Stimulated activated CD8-positive, alpha-beta memory T cell treated with anti-CD3 and anti-CD28 coated beads, Interleukin-12 subunit alpha, Interleukin-12 subunit beta, amount 100 ng/mL, for 24 hours (primary cell): ENCODE data around the gene PRKAG2.

Source experiments
- DNase-seq: peaks from one replicate; pipeline ENCODE4 v3.0.0-alpha.2; 2020; ENCODE audit errors: extremely low read depth

The PRKAG2 gene

DNA sequence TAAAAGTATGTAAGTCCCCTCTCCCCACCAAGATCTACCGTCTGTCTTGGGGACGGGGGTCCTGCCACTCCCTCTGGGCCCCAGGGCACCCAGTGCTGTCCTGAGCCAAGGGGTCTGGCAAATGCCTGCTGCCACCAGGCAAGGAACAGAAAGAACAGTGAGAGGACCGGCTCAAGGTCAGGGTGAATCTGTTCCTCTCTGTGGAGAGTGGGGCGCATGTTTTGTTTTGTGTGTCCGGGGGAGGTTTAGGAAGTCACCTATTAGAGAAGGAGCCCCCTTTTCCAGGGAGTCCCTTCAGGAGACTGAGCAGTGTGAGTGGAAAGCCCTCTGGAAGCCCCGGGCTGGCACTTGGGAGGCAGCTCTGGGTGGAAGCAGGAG, 198.7 kb downstream of the PRKAG2 start:
- DNase-seq, result no peak

DNA sequence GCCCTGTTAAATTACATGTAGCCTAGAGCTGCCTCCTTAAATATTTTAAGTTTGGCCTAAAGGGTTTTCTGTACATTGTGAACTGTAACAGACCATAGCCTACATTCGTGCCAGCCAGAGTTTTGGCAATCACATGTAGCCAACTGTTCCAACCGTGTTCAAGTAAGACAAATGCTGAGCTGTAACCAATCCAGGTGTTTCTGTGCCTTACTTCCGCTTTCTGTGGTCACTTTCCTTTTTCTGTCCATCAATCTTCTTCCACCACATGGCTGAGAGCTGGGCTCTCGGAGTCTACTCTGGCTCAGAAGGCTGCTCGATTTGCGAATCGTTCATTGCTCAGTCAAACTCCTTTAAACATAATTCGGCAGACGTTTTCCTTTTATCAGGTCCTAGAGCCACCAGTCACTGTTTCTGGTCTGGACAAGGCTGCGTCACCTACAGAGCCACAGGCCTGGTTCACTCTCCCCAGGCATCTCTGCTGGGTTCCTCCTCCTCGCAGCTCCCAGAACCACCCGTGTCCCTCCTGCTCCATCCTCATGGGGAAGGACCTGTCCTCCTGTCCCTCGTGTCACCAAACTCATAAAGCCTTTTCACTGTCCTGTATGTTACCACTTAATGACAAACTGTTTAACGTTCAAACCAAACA, 199.2 kb downstream of the PRKAG2 start:
- DNase-seq, result no peak

DNA sequence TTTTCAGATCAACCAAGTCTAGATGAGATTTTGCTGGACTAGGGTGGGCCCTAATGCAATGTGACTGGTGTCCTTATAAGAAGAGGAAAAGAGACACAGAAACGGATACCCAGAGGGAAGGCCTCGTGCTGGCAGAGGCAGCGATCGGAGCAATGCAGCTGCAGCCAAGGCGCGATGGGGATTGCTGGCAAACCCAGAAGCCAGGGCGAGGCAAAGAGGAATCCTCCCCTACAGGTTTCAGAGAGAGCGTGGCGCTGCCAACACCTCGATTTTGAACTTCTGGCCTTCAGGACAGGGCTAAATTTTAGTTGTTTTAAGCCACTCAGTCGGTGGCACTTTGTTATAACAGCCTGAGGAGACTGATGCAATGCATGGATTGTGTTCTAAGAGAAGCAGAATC, 200.2 kb downstream of the PRKAG2 start:
- no peak for DNase-seq

DNA sequence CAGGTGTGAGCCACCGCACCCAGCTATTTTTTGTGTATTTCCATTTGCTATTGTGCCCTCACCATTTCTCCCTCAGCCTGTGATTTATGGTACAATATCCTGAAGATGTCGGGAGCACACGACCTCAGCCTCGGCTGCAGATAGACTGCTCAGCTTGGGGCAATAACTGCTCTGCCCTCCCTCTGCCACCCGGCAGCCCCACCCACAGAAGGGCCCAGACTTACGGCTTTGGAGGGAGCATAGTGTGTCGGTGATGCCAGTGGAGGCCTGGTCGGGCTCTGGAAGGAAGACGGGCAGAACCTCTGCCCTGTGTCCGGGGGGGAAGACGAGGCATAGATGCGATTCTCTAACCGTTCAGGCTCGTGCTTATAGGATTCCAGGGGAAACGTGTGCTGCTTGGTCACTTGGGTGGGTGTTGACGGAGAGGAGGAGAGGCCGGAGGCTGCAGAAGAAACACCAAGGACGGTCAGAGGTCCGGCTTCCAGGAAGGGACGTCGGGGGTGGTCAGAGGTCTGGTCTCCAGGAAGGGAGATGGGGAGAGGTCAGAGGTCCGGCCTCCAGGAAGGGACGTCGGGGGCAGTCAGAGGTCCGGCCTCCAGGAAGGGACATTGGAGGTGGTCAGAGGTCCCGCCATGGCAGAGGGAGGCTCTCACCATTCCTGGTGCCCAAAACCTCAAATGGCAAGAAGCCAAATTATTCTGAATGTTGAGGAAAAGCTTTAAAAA, 201.6 kb downstream of the PRKAG2 start:
- no peak for DNase-seq

DNA sequence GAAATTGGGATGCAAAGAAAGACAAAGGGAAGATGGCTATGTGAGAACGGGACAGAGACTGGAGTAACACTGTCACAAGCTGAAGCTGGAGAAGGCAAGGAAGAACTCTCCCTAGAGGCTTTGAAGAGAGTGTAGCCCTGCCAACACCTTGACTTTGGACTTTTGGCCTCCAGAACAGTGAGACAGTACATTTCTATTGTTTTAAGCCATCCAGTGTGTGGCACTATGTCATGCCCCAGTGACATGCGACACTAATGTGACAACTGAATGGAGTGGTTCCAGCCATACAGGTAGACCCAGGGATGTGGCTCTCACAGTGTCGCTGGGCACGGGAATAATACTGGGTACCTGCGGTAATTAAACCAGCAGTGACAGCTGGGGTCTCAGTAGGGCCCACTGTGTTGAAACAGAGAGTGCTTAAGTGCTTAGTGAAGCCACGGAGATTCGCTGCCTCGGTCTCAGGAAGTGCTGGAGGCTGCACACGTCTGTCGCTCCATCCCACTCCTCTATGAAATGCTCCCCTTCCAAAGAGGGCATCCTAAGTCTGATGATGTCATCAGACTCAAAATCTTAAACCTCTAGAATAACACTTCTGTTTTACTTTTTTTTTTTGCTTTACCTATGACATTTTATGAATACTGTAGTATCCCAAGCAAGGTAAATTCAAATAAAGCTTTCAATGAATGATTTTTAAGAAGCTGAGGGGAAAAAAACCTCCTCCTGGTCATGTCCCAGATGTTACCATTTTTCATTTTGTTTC, 202.6 kb downstream of the PRKAG2 start:
- DNase-seq, result no peak

DNA sequence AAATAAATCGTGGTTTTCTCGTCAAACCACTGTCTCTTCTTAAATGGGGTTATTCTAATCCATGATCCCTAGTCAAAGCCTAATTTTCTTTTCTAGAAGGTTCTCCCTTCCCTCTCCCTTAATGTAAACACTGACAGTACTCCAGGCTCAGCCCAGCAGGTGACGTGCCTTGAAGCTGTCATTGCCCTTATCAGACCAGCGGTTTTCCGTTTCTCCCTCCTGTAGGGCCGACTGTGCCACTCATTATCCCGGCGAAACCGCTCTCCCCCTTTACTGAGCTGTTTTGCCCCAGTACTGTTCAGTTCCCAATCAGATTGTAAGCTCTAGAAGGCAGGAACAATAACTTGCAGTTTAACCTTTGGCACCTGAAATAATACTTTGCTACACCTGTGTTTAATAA, 203.7 kb downstream of the PRKAG2 start:
- DNase-seq, result no peak

DNA sequence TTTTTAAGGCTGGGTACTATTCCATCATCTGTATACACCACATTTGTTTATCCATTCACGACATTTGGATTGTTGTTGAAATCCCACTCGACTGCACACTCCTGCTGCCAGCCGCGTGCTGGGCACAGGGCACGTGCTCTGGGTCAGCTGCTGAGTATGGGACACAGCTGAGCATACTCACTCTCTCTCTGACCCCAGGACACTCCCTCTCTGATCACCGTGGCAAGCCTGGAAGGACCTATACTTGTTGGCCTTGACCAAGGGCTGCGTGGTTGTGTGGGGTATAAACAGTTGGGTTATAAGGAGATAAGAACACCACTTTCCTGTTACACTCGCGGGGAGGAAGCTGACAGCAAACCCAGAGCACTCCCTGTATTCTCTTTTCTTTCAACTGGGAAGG, 204.2 kb downstream of the PRKAG2 start:
- DNase-seq, result no peak

DNA sequence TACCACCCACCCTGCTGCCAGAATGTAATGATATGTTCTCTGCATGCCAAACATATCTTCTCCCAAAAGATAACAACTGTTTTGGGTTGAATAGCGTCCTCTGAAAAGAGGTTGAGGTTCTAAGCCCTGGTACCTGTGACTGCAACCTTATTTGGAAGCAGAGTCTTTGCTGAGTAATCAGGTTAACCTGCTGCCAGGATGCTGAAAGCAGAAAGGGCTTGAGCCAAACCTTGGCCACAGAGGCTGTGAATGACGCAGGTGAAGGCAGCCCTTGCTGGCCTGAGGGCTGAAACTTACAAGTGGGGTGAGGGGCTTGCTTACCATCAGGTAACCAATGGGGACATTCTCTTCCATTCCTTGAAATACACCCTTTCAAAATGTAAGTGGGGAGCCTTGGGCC, 205.4 kb downstream of the PRKAG2 start:
- DNase-seq, result no peak

DNA sequence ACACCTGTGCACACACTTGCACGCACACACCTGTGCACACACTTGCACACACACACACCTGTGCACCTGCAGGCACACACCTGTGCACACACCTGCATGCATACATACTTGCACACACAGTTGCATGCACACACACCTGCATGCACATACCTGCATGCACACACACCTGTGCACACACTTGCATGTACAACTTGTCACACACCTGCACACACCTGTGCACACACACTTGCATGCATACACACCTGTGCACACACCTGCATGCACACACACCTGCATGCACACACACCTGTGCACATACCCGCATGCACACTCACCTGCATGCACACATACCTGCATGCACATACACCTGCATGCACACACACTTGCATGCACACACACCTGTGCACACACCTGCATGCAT, 207.2 kb downstream of the PRKAG2 start:
- DNase-seq, result no peak

DNA sequence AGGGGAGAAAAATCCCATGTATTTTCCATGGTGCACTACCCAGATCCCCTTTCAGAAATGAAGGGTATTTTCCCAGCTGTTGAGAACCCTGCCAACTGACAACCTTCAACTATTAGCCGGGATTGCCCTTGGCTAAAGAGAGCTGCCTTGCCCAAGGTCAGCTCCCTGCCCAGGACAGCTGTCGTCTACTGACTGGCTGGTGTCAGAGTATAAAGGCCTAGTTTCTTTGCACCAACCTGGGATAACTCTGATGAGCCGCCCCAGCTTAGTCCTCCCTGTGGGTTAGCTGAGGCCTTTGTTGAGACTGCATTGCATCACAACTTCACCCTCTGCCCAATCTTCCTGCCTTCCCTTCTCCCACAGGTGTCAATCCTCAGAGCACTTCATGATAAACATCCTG, 210.0 kb downstream of the PRKAG2 start:
- no peak for DNase-seq

DNA sequence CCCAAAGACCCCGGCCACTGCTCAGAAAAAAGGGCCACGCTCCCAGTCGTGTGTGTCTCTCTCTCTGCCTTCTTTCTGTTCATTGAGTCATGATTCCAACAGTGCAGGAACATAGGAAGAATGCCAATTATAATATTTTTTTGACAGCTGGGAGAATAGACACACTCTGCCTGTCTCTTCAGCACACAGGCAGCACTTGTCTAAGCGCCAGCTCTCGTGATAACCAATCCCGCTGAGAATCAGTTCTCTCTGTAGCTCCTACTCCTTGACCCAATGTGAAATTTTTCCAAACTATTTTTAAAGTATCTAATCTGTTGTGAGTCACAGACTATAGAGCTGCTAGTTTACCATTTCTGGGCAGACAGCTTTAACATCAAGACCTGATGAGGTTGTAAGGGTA, 211.5 kb downstream of the PRKAG2 start:
- DNase-seq, result no peak

DNA sequence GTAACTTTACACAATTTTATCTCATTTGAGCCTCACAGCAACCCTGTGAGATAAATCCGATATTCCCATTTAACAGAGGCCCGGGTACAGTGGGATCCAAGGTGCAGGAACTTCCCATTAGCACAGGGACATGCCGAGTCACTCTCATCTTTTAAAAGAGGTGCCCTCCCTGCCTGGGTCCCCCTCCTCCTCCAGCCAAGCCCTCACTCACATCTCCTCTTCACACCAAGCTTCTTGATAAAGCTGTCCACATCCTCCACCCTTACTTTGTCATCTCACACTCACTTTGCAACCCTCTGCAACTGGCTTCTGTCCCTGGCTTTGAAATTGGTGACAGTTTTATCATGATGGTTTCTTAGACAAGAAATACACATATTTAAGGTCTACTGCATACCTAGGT, 212.6 kb downstream of the PRKAG2 start:
- DNase-seq, result no peak

DNA sequence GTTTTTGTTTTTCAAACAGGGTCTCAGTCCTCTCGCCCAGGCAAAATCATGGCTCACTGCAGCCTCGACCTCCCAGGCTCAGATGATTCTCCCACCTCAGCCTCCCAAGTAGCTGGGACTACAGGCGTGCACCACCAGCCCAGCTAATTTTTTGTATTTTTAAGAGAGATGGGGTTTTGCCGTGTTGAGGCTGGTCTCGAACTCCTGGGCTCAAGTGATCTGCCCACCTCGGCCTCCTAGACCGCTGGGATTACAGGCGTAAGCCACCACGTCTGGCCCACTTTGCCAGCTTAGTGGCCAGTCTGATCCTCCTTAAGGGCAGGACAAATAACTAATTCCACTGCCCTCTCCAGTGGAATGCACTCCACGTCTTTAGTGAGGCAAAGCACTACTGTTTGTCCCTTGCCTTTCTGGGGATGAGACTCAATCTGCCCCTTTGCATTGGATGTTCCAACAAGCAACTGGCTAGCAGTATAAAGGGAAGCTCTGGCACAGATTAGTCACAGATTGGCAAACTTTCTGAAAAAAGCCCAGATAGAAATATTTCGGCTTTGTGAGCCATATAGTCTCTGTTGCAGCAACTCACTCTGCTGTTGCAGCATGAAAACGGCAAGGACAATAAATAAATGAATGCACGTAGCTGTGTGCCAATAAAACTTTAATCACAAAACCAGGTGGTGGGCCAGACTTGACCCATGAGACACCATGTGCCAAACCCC, 213.4 kb downstream of the PRKAG2 start:
- DNase-seq, result no peak

DNA sequence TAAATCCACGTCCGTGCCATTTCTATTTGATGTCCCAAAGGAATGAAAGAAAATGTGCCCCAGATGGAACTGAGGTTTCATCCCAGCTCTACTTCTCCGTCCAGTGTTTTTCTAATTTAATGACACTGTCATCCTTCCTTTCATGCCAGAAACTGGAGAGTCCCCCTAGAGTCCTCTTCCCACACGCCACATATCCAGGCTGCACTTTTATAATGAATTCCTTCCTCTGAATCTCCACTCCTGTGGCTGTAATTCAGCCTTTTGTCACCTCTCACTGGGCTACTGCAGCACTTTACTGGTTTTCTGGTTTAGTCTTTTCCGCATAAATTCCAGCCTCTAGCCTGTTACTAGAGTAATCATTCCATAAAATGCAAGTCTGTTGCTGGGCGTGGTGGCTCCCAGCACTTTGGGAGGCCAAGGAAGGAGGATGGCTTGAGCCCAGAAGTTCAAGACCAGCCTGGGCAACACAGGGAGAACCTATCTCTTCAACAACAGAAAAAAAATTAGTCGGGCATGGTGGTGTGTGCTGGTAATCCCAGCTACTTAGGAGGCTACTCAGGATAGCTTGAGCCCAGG, 214.6 kb downstream of the PRKAG2 start:
- DNase-seq, result no peak

DNA sequence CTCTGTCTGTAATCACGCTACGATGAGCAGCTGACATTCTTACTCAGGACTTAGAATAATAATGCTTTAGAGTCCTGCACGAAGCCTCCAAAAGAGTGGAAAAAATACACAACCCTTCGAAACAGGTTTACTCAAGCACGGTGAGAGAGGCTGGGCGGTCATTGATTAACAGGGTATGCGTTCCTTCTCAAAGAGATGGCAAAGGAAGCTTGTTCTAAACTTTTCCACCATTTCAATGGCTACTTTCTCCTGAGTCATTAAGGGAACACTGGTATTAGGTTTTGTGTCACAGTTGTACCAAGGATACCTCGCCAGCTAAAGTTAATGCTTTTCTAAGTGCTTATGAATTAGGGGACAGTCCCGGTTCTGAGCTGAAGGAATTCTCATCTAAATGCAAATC, 215.3 kb downstream of the PRKAG2 start:
- DNase-seq, result no peak

DNA sequence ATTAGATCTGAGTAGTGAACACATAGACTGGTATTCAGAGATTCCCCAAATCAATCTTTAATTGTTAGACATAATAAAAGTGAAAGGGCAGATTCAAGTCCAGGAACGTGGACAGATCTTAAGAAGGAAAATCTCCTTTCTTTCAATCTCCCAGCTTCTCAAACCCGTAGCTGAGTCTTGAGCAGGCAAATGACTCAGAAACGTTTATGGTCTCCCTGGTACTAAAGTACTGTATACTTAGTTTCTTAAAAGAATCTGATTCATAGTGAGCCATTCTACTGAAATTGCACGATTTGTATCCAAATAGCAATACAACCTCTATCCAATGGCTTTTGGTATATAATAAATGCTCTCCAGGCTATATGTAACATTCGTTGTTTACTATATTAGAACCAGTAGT, 216.8 kb downstream of the PRKAG2 start:
- DNase-seq, result no peak

DNA sequence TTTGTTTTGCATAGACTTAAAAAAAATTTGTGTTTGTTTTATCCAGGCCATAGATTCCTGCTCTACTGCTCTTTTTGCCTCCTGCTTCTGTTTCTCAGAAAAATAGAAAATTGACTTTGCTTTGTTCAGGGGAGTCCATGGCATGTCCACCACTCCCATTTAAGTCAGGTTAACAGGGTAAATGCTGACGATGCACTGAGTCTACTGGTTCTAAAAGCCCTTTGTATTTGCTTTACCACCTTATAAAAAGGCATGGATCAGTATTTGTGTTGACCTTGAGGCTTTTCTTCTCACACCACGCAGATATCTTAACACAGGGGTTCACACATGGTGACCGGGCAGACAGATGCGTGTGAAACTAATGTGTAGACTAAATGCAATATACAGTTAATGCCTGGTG, 217.7 kb downstream of the PRKAG2 start:
- no peak for DNase-seq

DNA sequence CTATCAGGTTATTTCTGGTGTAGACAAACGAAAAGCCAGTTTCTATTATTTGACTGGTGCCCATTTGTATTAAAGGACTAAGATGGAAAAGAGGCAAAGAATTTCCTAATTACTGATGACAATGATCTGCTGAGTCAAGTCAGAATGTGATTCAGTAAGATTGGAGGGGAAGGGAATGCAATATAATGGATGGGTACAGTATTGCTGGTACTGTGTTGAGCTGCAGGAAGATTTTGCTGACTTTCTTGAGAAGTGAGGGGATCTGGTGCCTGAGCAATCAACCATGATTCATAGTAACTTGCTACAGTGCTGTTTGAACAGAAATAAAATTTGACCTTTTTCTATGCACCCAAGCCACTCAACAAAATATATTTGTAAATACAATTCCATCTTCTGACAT, 218.1 kb downstream of the PRKAG2 start:
- DNase-seq, result no peak

DNA sequence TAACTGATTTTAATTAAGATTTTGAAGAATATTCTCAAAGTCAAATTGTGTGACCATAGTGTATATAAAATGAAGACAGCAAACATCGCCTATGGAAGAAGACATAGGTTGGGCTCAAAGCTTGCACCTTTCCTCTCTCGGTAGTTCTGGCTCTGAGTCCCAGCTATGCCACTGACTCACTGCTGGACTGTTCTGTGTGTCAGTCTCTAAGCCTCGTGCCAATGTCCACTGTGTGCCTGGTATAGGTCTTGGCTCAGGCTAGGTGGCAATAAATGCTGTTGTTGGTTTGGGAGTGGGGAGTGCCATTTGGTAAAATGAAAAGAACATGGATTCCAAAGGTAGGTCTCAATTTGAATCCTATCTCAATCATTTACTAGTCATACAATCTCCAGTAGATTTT, 219.7 kb downstream of the PRKAG2 start:
- DNase-seq, result no peak

DNA sequence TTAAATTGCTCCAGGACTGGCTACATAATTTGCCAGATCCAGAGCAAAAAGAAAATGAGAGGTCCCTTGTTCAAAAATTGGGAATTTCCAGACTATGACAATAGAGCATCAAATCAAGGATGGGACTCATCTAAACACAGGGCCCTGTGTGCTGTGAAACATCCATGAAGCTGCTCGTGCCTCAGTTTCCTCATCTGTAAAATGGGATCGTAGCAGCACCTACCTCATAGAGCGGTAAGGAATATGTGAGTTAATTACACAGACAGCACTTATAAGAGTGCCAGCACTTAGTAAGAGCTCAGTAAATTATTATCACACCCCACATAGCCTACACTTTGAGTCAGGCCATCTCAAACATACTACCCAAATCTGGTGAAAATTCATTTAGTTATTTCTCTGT, 221.4 kb downstream of the PRKAG2 start:
- DNase-seq, result no peak

DNA sequence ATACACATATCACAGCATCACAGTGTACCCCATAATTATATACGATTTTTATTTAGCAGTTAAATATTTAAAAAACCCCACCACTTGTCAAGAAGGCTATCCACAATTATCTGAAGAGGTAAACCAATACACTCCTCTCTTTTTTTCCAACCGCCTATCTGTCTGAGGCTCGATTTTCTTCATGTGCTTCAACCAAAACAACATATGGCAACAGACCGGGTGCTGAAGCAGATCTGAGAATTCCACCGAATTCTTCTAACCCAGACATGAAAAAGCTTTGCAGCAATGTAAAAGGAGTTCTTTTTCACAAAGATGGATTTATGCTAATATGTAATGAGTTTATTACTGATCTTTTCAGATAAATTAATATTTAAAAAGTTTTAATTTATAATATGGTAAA, 224.8 kb downstream of the PRKAG2 start:
- DNase-seq, result no peak

DNA sequence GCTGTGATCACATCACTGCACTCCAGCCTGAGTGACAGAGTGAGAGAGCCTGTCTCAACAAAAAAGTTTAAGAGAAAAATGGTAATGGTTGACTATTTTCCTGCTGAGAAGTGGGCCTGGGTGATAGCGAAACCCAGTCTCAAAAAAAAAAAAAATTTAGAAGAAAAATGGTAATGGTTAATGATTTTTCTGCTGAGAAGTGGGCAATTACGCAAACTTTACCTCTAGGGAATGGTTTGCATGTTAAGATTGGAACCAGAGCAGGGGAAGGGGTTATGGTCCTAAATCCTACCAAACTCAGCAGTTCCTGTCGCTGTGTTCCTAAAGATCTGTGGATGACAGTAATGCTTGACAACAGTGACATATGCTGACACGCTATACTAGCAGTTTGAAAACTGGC, 226.8 kb downstream of the PRKAG2 start:
- no peak for DNase-seq
